VCaP (cell line): ENCODE measurements around the gene CHKA.

Experiments used
- H3K27ac ChIP-seq: fragments of 450-650 bp; 2 replicates; pipeline ENCODE4 v1.5.1; 2017
- TF ChIP-seq, protein P1 (sequence below): fragments of 450-650 bp; conservative IDR thresholded peaks from 2 replicates; pipeline ENCODE4 v1.5.1; 2017; ENCODE audit warnings: mild to moderate bottlenecking, moderate library complexity

CHKA gene

DNA sequence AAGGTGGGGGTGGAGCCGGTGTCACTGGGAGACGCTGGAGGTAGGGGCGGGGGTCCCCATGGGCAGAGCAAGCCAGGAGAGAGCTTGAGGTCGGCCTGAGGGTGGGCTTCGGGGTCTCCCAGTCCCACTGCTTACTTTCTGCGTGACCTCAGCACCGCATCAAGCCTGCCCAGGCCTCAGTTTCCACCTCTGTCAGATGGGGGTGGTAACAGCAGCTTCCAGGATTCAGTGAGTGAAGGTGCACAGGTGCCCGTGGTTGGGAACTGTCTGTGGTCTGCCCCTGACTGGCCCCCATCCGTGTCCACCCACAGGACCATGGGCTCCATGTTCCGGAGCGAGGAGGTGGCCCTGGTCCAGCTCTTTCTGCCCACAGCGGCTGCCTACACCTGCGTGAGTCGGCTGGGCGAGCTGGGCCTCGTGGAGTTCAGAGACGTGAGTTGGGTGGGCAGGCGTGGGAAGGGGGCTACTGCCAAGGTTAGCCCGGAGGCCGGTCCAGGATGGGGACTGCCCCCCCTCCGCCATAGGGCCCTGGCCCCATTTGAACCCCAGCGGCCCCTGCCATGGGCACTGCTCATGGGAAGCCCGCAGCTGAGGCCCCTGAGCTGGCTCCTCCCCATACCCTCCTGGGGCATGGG, 80.1 kb downstream of the CHKA start:
- TF ChIP-seq, protein P1, sequence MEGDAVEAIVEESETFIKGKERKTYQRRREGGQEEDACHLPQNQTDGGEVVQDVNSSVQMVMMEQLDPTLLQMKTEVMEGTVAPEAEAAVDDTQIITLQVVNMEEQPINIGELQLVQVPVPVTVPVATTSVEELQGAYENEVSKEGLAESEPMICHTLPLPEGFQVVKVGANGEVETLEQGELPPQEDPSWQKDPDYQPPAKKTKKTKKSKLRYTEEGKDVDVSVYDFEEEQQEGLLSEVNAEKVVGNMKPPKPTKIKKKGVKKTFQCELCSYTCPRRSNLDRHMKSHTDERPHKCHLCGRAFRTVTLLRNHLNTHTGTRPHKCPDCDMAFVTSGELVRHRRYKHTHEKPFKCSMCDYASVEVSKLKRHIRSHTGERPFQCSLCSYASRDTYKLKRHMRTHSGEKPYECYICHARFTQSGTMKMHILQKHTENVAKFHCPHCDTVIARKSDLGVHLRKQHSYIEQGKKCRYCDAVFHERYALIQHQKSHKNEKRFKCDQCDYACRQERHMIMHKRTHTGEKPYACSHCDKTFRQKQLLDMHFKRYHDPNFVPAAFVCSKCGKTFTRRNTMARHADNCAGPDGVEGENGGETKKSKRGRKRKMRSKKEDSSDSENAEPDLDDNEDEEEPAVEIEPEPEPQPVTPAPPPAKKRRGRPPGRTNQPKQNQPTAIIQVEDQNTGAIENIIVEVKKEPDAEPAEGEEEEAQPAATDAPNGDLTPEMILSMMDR = no peak
- H3K27ac ChIP-seq = peak overlapping the region; percentile 73

DNA sequence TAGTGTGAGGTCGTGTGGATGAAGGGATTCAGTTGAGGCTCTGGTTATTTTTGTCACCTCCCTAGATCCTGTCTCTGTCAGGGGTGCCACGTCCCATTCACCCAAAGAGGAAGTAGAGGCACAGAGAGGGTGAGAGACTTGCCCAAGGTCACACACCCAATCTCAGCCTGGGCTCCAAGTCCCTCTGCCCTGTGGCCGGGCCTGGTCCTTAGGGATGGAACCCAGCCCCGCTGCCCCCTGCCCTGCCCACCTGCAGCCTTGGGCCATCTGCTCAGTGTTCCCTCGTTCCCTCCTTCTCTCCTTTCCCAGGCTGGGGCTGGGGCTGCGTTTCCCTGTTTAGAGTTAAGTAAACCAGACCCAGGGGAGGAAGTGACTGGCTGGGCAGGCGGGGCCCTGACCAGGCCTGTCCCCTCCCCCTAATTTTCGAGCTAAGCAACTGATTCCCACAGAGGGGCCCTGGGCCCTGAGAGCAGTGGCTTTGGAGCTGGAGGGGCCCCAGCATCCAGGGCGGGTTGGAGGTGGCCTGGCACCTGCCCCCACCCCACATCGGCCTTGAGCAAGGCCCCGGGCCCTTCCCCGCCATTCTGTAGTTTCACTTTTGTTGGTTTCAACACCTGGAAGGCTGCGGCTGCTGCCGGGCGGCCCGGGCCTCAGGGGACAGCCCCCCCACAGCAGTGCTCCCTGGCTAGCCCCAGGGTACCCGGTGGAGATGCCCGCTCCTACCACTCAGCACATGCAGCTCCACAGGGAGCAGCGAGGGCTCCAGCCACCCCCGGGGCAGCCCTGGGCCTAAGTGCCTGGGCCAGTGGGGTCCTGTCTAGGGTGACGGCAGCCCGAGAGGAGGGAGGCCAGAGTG, 80.9 kb downstream of the CHKA start:
- H3K27ac ChIP-seq = peak overlapping the region; percentile 73
- TF ChIP-seq, protein P1 = no peak

DNA sequence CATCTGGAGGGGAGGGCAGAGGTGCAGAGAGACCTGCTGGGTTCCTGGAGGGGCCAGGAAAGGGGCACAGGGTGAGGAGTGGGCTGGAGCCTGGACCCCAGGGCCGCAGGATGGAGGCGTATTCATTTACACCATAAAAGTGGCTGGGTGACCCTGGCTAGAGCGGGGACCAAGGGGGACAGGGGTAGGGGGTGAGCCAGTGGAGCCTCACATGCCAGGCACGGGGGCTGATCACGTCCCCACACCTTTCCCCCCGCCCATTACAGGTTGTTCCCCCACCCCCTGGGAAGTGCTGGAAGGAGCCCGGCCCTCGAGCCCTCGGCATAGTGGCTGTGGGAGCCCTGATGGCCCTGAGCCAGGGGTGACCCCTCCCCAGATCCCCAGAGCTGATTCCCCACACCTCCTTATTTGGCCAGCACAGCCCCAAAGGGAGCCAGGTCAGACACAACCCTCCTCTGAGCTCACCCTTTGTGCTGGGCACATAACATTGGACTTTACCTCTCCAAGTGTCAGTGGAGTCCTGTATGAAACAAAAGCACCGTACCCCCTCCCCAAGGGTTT, 81.6 kb downstream of the CHKA start:
- peak overlapping the region; percentile 73 for H3K27ac ChIP-seq
- TF ChIP-seq, protein P1 = no peak

DNA sequence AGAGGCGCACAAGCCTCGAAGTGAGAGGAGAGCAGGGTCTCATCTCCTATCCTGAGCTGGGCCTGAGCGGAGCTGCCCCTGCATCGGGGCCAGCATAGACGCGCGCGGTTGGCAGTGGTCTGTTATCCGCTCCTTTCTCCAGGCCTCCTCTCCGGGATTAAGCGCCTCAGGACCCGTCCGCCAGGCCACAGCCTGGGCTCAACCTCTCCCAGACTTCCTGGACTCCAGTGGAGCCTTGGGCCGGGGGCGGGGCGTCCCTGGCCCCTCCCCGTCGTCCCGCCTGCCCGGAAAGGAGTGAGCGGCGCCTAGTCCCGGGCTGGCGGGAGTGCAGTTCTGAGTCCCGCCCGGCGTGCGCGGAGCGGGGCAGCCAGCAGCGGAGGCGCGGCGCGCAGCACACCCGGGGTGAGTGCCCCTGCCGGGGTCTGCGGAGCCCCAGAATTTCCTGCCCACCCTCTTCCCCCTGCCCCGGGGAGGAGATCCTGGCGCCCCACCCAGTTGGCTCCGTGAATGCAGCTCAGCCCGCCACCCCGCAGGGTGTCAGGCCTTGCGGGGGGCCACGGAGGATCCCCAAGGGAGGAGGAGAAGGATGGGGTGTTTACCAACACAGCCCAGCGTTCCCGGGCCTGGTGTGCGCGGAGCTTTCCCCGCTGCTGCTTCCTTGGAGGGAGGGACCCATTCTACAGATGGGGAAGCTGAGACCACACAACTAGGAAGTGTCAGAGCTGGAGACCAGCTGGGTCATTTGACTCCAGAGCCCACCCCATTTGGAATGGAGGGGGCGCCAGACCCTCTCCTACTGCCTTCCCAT, 82.3 kb downstream of the CHKA start, which contains the start of gene TCIRG1:
Gene TCIRG1, plus strand, starts transcription at position 308 of the 808 bp plus-strand sequence. CDS start 2,247 bp downstream, outside the sequence.
- TF ChIP-seq, protein P1 = no peak
- peak within 1 kb of the TSS; percentile 73 for H3K27ac ChIP-seq

DNA sequence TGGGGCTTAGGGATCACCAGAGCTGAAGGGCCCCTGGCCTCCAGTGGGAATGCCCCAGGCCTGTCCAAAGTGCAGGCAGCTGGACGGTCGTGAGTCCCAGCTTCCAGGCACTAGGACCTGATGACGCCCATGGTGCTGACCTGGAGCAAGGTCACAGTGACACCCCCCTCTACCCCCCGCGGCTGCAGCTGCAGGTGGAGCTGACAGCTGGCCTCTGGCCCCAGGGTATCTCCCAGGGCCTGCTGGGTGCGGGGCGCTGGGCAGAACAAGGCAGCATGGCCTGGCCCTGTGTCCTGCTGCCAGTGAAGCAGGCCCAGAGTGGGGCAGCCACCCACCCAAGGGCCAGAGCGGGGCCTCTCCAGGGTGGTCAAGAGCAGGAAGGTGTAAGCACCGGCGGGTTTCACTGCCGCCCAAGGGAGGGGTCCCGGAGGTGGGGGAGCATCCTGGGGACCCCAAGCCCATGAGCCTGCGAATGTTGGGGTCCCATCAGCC, 82.9 kb downstream of the CHKA start:
- peak overlapping the region; percentile 73; the same call in 1 of the 2 replicates for H3K27ac ChIP-seq
- TF ChIP-seq, protein P1 = no peak

DNA sequence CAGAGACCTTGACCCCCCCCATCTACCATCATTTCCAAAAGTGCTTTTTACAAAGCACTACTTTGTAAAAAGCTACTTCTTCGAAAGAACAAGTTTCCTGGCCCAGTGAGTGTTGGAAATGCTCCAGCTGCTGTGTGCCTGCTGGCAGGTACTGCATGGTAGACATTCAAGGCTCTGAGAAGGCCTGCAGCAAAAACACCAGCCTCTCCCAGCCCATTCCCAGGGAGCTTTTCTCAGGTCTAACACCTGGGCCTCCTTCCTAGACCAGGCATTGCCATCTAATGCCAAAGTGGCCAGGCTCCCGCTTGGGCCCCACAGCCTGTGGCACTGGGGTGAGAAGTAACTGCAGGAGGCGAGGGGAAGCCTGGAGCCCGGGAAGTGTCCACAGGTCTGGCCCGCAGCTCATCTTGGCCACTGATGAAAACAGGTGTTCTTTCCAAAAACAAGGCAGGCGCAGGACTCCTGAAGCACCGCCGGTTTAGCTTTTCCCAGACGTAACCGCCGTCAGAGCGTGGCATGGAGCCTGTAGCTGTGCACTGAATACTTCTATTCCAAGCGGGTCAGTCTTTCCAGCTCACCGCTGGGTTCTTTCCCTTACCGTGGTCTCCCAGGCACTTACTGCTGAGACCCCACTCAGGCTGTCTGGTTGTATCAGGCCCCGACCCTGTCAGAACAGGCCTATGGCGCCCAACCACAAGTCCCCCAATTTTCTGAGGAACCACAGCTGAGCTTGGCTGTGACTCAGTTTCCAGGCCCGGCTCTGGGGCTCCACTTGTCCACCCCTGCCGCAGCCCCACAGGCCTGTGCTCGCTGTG, 83.6 kb downstream of the CHKA start:
- TF ChIP-seq, protein P1 = no peak
- H3K27ac ChIP-seq = peak overlapping the region; percentile 73; the same call in 1 of the 2 replicates
